ENCODE results near the gene LEAP2. TPM values are rescaled to one million over a fixed set of nuclear protein-coding genes. Genes with fewer than 3 reads are reported as not detected.
A peak's percentile ranks its signal among the peaks of the same experiment; 100 is the strongest.
"Not testable (repeated sequence)": the region's sequence is repeated elsewhere in the genome, so short reads cannot be mapped to it uniquely, and the experiment has no call there.

Gene LEAP2
- total and polyA plus RNA-seq, 5 donors from 2014 or later = 0.44 to 1.8 (median 1.4) TPM; not detected in 1

- no peak for ATAC-seq (ENCODE audit: low read depth in 2 of 2)
Observed at GRCh38 chr5:132849347-132849746, 24.1 kb upstream of the LEAP2 start.

GRCh38 chr5:132850066-132850465, 23.4 kb upstream of the LEAP2 start:
- H3K4me1 Mint-ChIP-seq = no peaks in the 10 kb centered on the region
- H3K36me3 Mint-ChIP-seq = no peaks in the 10 kb centered on the region
- peaks cover 0 to 3% (median 0%) of the 10 kb centered on the region in 7 donors for H3K9me3 Mint-ChIP-seq
- H3K27me3 Mint-ChIP-seq = peaks cover 24% of the 10 kb centered on the region
- H3K27ac Mint-ChIP-seq = no peak overlapping the region
- peak overlapping the region in 1 of 4 donors; percentile 53 for H3K4me3 Mint-ChIP-seq
- ATAC-seq (ENCODE audit: low read depth in 2 of 2) (no peak), DNase-seq (no peak)
- Histone ChIP-seq H3K9me3 (ENCODE audit: control insufficient read depth in 2 of 2, low read length in 2 of 2) (no peaks in the 10 kb centered on the region), H3K36me3 (ENCODE audit: control insufficient read depth, insufficient read depth, low read length) (no peaks in the 10 kb centered on the region), H3K4me1 (ENCODE audit: control insufficient read depth, insufficient read depth, low read length, poor library complexity, severe bottlenecking) (no peaks in the 10 kb centered on the region), H3K4me3 (ENCODE audit: low read depth, low read length) (no peak overlapping the region), H3K27ac (ENCODE audit: insufficient read depth, low read length, poor library complexity, severe bottlenecking) (no peak overlapping the region), H3K27me3 (ENCODE audit: control insufficient read depth, insufficient read depth, low read length) (peaks cover 2% of the 10 kb centered on the region)

More at GRCh38 chr5:132849347-132849746, 24.1 kb upstream of the LEAP2 start:
- no peak overlapping the region for H3K27ac ChIP-seq (ENCODE audit: insufficient read depth, low read length, poor library complexity, severe bottlenecking)
- no peaks in the 10 kb centered on the region for H3K9me3 ChIP-seq (ENCODE audit: control insufficient read depth in 2 of 2, low read length in 2 of 2)
- DNase-seq = no peak
- H3K27ac Mint-ChIP-seq = no peak overlapping the region
- H3K36me3 Mint-ChIP-seq = no peaks in the 10 kb centered on the region
- H3K9me3 Mint-ChIP-seq = peaks cover 0 to 3% (median 0%) of the 10 kb centered on the region in 7 donors
- no peak overlapping the region for H3K4me3 ChIP-seq (ENCODE audit: low read depth, low read length)
- peaks cover 22% of the 10 kb centered on the region for H3K27me3 Mint-ChIP-seq
- no peak overlapping the region for H3K4me3 Mint-ChIP-seq
- no peaks in the 10 kb centered on the region for H3K4me1 Mint-ChIP-seq
- H3K4me1 ChIP-seq (ENCODE audit: control insufficient read depth, insufficient read depth, low read length, poor library complexity, severe bottlenecking) = no peaks in the 10 kb centered on the region
- peaks cover 2% of the 10 kb centered on the region for H3K27me3 ChIP-seq (ENCODE audit: control insufficient read depth, insufficient read depth, low read length)
- H3K36me3 ChIP-seq (ENCODE audit: control insufficient read depth, insufficient read depth, low read length) = no peaks in the 10 kb centered on the region

GRCh38 chr5:132853323-132853722, 20.1 kb upstream of the LEAP2 start:
- H3K36me3 Mint-ChIP-seq = no peaks in the 10 kb centered on the region
- Histone ChIP-seq H3K27me3 (ENCODE audit: control insufficient read depth, insufficient read depth, low read length) (peaks cover 2% of the 10 kb centered on the region), H3K4me1 (ENCODE audit: control insufficient read depth, insufficient read depth, low read length, poor library complexity, severe bottlenecking) (no peaks in the 10 kb centered on the region), H3K9me3 (ENCODE audit: control insufficient read depth in 2 of 2, low read length in 2 of 2) (no peaks in the 10 kb centered on the region), H3K4me3 (ENCODE audit: low read depth, low read length) (no peak overlapping the region), H3K27ac (ENCODE audit: insufficient read depth, low read length, poor library complexity, severe bottlenecking) (no peak overlapping the region), H3K36me3 (ENCODE audit: control insufficient read depth, insufficient read depth, low read length) (no peaks in the 10 kb centered on the region)
- DNase-seq (no peak), ATAC-seq (ENCODE audit: low read depth in 2 of 2) (no peak)
- peaks cover 0 to 1% (median 0%) of the 10 kb centered on the region in 7 donors for H3K9me3 Mint-ChIP-seq
- H3K4me1 Mint-ChIP-seq = no peaks in the 10 kb centered on the region
- peaks cover 22% of the 10 kb centered on the region for H3K27me3 Mint-ChIP-seq
- H3K27ac Mint-ChIP-seq = no peak overlapping the region
- H3K4me3 Mint-ChIP-seq = no peak overlapping the region

GRCh38 chr5:132853790-132854189, 19.7 kb upstream of the LEAP2 start:
- no peak overlapping the region for H3K4me3 Mint-ChIP-seq

GRCh38 chr5:132854301-132854700, 19.2 kb upstream of the LEAP2 start:
- H3K27ac Mint-ChIP-seq = no peak overlapping the region
- peaks cover 21% of the 10 kb centered on the region for H3K27me3 Mint-ChIP-seq
- H3K27ac ChIP-seq (ENCODE audit: insufficient read depth, low read length, poor library complexity, severe bottlenecking) = no peak overlapping the region
- H3K9me3 ChIP-seq (ENCODE audit: control insufficient read depth in 2 of 2, low read length in 2 of 2) = no peaks in the 10 kb centered on the region
- ATAC-seq (ENCODE audit: low read depth in 2 of 2) (no peak), DNase-seq (no peak)
- no peaks in the 10 kb centered on the region for H3K4me1 Mint-ChIP-seq
- H3K36me3 Mint-ChIP-seq = no peaks in the 10 kb centered on the region
- H3K27me3 ChIP-seq (ENCODE audit: control insufficient read depth, insufficient read depth, low read length) = peaks cover 2% of the 10 kb centered on the region
- H3K36me3 ChIP-seq (ENCODE audit: control insufficient read depth, insufficient read depth, low read length) = no peaks in the 10 kb centered on the region
- H3K4me3 Mint-ChIP-seq = no peak overlapping the region
- no peaks in the 10 kb centered on the region for H3K4me1 ChIP-seq (ENCODE audit: control insufficient read depth, insufficient read depth, low read length, poor library complexity, severe bottlenecking)
- no peak overlapping the region for H3K4me3 ChIP-seq (ENCODE audit: low read depth, low read length)
- H3K9me3 Mint-ChIP-seq = peaks cover 0 to 1% (median 0%) of the 10 kb centered on the region in 7 donors

More at GRCh38 chr5:132853790-132854189, 19.7 kb upstream of the LEAP2 start:
- Histone ChIP-seq H3K27me3 (ENCODE audit: control insufficient read depth, insufficient read depth, low read length) (peaks cover 2% of the 10 kb centered on the region), H3K36me3 (ENCODE audit: control insufficient read depth, insufficient read depth, low read length) (no peaks in the 10 kb centered on the region), H3K4me3 (ENCODE audit: low read depth, low read length) (no peak overlapping the region), H3K9me3 (ENCODE audit: control insufficient read depth in 2 of 2, low read length in 2 of 2) (no peaks in the 10 kb centered on the region), H3K4me1 (ENCODE audit: control insufficient read depth, insufficient read depth, low read length, poor library complexity, severe bottlenecking) (no peaks in the 10 kb centered on the region), H3K27ac (ENCODE audit: insufficient read depth, low read length, poor library complexity, severe bottlenecking) (no peak overlapping the region)
- ATAC-seq (ENCODE audit: low read depth in 2 of 2) (no peak), DNase-seq (no peak)
- no peak overlapping the region for H3K27ac Mint-ChIP-seq
- H3K27me3 Mint-ChIP-seq = peaks cover 21% of the 10 kb centered on the region
- H3K9me3 Mint-ChIP-seq = peaks cover 0 to 1% (median 0%) of the 10 kb centered on the region in 7 donors
- H3K4me1 Mint-ChIP-seq = no peaks in the 10 kb centered on the region
- H3K36me3 Mint-ChIP-seq = no peaks in the 10 kb centered on the region

- not testable (repeated sequence) for DNase-seq; H3K4me3 Mint-ChIP-seq; H3K9me3 ChIP-seq (ENCODE audit: control insufficient read depth in 2 of 2, low read length in 2 of 2); H3K36me3 Mint-ChIP-seq; H3K4me3 ChIP-seq (ENCODE audit: low read depth, low read length); H3K36me3 ChIP-seq (ENCODE audit: control insufficient read depth, insufficient read depth, low read length); H3K27ac ChIP-seq (ENCODE audit: insufficient read depth, low read length, poor library complexity, severe bottlenecking); H3K9me3 Mint-ChIP-seq; H3K27ac Mint-ChIP-seq; ATAC-seq (ENCODE audit: low read depth in 2 of 2); H3K4me1 Mint-ChIP-seq; H3K4me1 ChIP-seq (ENCODE audit: control insufficient read depth, insufficient read depth, low read length, poor library complexity, severe bottlenecking); H3K27me3 ChIP-seq (ENCODE audit: control insufficient read depth, insufficient read depth, low read length)
- peaks cover 21% of the 10 kb centered on the region for H3K27me3 Mint-ChIP-seq
Observed at GRCh38 chr5:132854992-132855391, 18.5 kb upstream of the LEAP2 start.

- no peak overlapping the region for H3K27ac ChIP-seq (ENCODE audit: insufficient read depth, low read length, poor library complexity, severe bottlenecking)
- no peak for ATAC-seq (ENCODE audit: low read depth in 2 of 2)
- peaks cover 23% of the 10 kb centered on the region for H3K27me3 Mint-ChIP-seq
- no peaks in the 10 kb centered on the region for H3K36me3 Mint-ChIP-seq
- no peak for DNase-seq
- H3K9me3 ChIP-seq (ENCODE audit: control insufficient read depth in 2 of 2, low read length in 2 of 2) = no peaks in the 10 kb centered on the region
- H3K9me3 Mint-ChIP-seq = peaks cover 0 to 1% (median 0%) of the 10 kb centered on the region in 7 donors
- H3K4me1 ChIP-seq (ENCODE audit: control insufficient read depth, insufficient read depth, low read length, poor library complexity, severe bottlenecking) = no peaks in the 10 kb centered on the region
- no peak overlapping the region for H3K4me3 ChIP-seq (ENCODE audit: low read depth, low read length)
- no peaks in the 10 kb centered on the region for H3K36me3 ChIP-seq (ENCODE audit: control insufficient read depth, insufficient read depth, low read length)
- H3K27me3 ChIP-seq (ENCODE audit: control insufficient read depth, insufficient read depth, low read length) = peaks cover 4% of the 10 kb centered on the region
- H3K4me1 Mint-ChIP-seq = no peaks in the 10 kb centered on the region
- H3K4me3 Mint-ChIP-seq = no peak overlapping the region
- H3K27ac Mint-ChIP-seq = no peak overlapping the region
Observed at GRCh38 chr5:132856011-132856410, 17.5 kb upstream of the LEAP2 start.

- Mint-ChIP-seq H3K27me3 (peaks cover 25% of the 10 kb centered on the region), H3K9me3 (no peaks in the 10 kb centered on the region), H3K4me3 (no peak overlapping the region), H3K4me1 (peaks cover 0 to 4% (median 0%) of the 10 kb centered on the region in 4 donors), H3K27ac (peak overlapping the region in 1 of 3 donors; percentile 48), H3K36me3 (no peaks in the 10 kb centered on the region)
- peaks cover 7% of the 10 kb centered on the region for H3K27me3 ChIP-seq (ENCODE audit: control insufficient read depth, insufficient read depth, low read length)
- DNase-seq (no peak), ATAC-seq (ENCODE audit: low read depth in 2 of 2) (no peak)
- H3K4me1 ChIP-seq (ENCODE audit: control insufficient read depth, insufficient read depth, low read length, poor library complexity, severe bottlenecking) = no peaks in the 10 kb centered on the region
- H3K4me3 ChIP-seq (ENCODE audit: low read depth, low read length) = no peak overlapping the region
- no peak overlapping the region for H3K27ac ChIP-seq (ENCODE audit: insufficient read depth, low read length, poor library complexity, severe bottlenecking)
- H3K36me3 ChIP-seq (ENCODE audit: control insufficient read depth, insufficient read depth, low read length) = no peaks in the 10 kb centered on the region
- H3K9me3 ChIP-seq (ENCODE audit: control insufficient read depth in 2 of 2, low read length in 2 of 2) = no peaks in the 10 kb centered on the region
Observed at GRCh38 chr5:132859889-132860437, 13.5 kb upstream of the LEAP2 start.
